Left lobe of liver (tissue), 1 donor: ENCODE data around the gene ANO6. TPM values are rescaled to one million over a fixed set of nuclear protein-coding genes. Genes with fewer than 3 reads are reported as not detected.

Experiments used
- total RNA-seq: library from RNA; stranded (reverse); gene quantifications from one replicate; pipeline ENCODE4 v1.2.1, GENCODE V29; 2021
- donor health status: DM: no; HTN: yes; CAD: no.

The ANO6 gene
- total RNA-seq, 1 donor from 2014 or later = 49.5 TPM

Other genes starting within 250 kb of the ANO6 start
- gene DBX2, start 165.0 kb upstream of the ANO6 start, total RNA-seq = not detected